Osteocyte (in vitro differentiated cells): ENCODE measurements around the gene CNTN2. TPM values are rescaled to one million over a fixed set of nuclear protein-coding genes. Genes with fewer than 3 reads are reported as not detected.
A peak's percentile ranks its signal among the peaks of the same experiment; 100 is the strongest.

Source experiments
- DNase-seq: peaks from one replicate; pipeline ENCODE4 v3.0.0; 2021; ENCODE audit warnings: mixed read lengths; ENCODE audit not compliant: unreplicated experiment; ENCODE audit errors: extremely low spot score
- H3K27ac Mint-ChIP-seq: one replicate; pipeline ENCODE4 v1.8.0; 2021; ENCODE audit warnings: mild to moderate bottlenecking, mixed read lengths; ENCODE audit not compliant: unreplicated experiment
- H3K27me3 Mint-ChIP-seq: one replicate; pipeline ENCODE4 v1.8.0; 2021; ENCODE audit warnings: mixed read lengths; ENCODE audit not compliant: unreplicated experiment
- H3K36me3 Mint-ChIP-seq: one replicate; pipeline ENCODE4 v1.8.0; 2021; ENCODE audit warnings: mixed read lengths; ENCODE audit not compliant: unreplicated experiment
- H3K4me1 Mint-ChIP-seq: one replicate; pipeline ENCODE4 v1.8.0; 2021; ENCODE audit warnings: mixed read lengths; ENCODE audit not compliant: unreplicated experiment
- H3K4me3 Mint-ChIP-seq: one replicate; pipeline ENCODE4 v1.8.0; 2021; ENCODE audit warnings: mild to moderate bottlenecking, moderate library complexity, mixed read lengths; ENCODE audit not compliant: unreplicated experiment
- H3K9me3 Mint-ChIP-seq: one replicate; pipeline ENCODE4 v1.8.0; 2021; ENCODE audit warnings: mixed read lengths; ENCODE audit not compliant: unreplicated experiment
- total RNA-seq: library from RNA; stranded (reverse); gene quantifications from 2 replicates; pipeline ENCODE4 v1.2.1, GENCODE V29; 2021
- TF ChIP-seq, protein P1 (sequence below): fragments of 200-600 bp; sonication (generic); IDR thresholded peaks from 2 replicates; pipeline ENCODE4 v1.5.0; 2021; ENCODE audit warnings: antibody characterized with exemption, mild to moderate bottlenecking, moderate library complexity

CNTN2 gene
- total RNA-seq, 1 donor from 2014 or later: not detected

GRCh38 chr1:205061227-205061626 lies 18.2 kb downstream of the CNTN2 start:
- no peak overlapping the region for H3K27ac Mint-ChIP-seq
- TF ChIP-seq, protein P1, sequence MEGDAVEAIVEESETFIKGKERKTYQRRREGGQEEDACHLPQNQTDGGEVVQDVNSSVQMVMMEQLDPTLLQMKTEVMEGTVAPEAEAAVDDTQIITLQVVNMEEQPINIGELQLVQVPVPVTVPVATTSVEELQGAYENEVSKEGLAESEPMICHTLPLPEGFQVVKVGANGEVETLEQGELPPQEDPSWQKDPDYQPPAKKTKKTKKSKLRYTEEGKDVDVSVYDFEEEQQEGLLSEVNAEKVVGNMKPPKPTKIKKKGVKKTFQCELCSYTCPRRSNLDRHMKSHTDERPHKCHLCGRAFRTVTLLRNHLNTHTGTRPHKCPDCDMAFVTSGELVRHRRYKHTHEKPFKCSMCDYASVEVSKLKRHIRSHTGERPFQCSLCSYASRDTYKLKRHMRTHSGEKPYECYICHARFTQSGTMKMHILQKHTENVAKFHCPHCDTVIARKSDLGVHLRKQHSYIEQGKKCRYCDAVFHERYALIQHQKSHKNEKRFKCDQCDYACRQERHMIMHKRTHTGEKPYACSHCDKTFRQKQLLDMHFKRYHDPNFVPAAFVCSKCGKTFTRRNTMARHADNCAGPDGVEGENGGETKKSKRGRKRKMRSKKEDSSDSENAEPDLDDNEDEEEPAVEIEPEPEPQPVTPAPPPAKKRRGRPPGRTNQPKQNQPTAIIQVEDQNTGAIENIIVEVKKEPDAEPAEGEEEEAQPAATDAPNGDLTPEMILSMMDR: no peak
- DNase-seq: no peak
- H3K4me1 Mint-ChIP-seq: peaks cover 3% of the 10 kb centered on the region
- H3K4me3 Mint-ChIP-seq: no peak overlapping the region
- H3K9me3 Mint-ChIP-seq: no peaks in the 10 kb centered on the region
- H3K27me3 Mint-ChIP-seq: peaks cover 7% of the 10 kb centered on the region
- no peaks in the 10 kb centered on the region for H3K36me3 Mint-ChIP-seq

DNA sequence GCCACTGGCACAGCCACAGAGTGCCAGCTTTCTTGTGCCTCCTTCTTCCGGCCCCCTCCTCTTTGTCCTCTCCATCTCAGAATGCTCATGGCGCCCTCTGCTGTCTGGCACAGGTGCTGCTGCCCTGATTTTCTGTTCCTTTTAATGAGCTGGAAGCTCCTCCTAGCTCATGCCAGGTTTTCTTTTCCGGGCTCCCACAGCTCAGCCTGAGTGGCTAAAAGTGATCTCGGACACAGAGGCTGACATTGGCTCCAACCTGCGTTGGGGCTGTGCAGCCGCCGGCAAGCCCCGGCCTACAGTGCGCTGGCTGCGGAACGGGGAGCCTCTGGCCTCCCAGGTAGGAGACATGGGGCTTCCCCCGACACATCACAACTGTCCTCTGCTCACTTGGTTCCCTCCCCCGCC lies 18.7 kb downstream of the CNTN2 start:
- Mint-ChIP-seq H3K27me3 (peaks cover 11% of the 10 kb centered on the region), H3K36me3 (no peaks in the 10 kb centered on the region), H3K4me1 (peaks cover 3% of the 10 kb centered on the region), H3K27ac (no peak overlapping the region), H3K4me3 (no peak overlapping the region), H3K9me3 (no peaks in the 10 kb centered on the region)
- peak; percentile 92 for DNase-seq
- TF ChIP-seq, protein P1: peak; percentile 92

GRCh38 chr1:205062319-205062718 lies 19.3 kb downstream of the CNTN2 start:
- DNase-seq: no peak

DNA sequence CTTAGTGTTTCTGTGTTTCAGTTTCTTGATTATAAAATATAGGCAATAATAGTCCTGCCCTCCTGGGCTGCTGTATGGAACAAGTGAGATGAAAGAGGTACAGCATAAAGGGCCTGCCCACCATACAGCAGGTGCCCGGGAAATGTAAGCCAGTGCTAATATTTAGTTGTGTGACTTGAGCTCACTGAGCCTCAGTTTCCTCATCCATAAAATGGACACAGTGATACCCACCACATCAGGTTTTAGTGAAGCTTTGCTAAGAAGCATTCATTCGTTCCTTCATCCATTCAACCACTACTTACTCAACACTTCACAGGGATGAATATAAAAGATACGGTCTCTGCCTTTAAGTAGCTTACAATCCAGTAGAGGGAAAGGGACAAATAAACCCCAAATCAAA lies 19.9 kb downstream of the CNTN2 start:
- no peaks in the 10 kb centered on the region for H3K9me3 Mint-ChIP-seq
- no peaks in the 10 kb centered on the region for H3K36me3 Mint-ChIP-seq
- H3K4me1 Mint-ChIP-seq: peaks cover 3% of the 10 kb centered on the region
- no peak for DNase-seq
- no peak overlapping the region for H3K27ac Mint-ChIP-seq
- TF ChIP-seq, protein P1: no peak
- H3K4me3 Mint-ChIP-seq: no peak overlapping the region
- H3K27me3 Mint-ChIP-seq: peaks cover 13% of the 10 kb centered on the region

More at GRCh38 chr1:205062319-205062718, 19.3 kb downstream of the CNTN2 start:
- H3K36me3 Mint-ChIP-seq: no peaks in the 10 kb centered on the region
- H3K9me3 Mint-ChIP-seq: no peaks in the 10 kb centered on the region
- H3K4me1 Mint-ChIP-seq: peaks cover 3% of the 10 kb centered on the region
- no peak overlapping the region for H3K27ac Mint-ChIP-seq
- TF ChIP-seq, protein P1: no peak
- no peak overlapping the region for H3K4me3 Mint-ChIP-seq
- peaks cover 11% of the 10 kb centered on the region for H3K27me3 Mint-ChIP-seq

DNA sequence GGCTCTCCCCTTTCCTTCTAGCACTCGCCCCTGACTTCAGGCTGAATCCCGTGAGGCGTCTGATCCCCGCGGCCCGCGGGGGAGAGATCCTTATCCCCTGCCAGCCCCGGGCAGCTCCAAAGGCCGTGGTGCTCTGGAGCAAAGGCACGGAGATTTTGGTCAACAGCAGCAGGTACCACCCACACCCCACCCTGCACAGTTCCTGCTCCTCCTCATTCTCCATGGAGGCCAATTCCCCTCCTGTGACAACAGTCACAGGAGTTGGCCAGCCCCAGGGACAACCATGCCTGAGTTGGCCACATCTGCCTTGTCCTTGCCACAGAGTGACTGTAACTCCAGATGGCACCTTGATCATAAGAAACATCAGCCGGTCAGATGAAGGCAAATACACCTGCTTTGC lies 21.3 kb downstream of the CNTN2 start:
- DNase-seq: no peak
- Mint-ChIP-seq H3K27ac (no peak overlapping the region), H3K27me3 (peaks cover 13% of the 10 kb centered on the region), H3K4me3 (no peak overlapping the region), H3K9me3 (no peaks in the 10 kb centered on the region), H3K4me1 (peaks cover 5% of the 10 kb centered on the region), H3K36me3 (no peaks in the 10 kb centered on the region)
- TF ChIP-seq, protein P1: no peak
